Colon (tissue), 2 donors: ENCODE results near the gene NTN4.
"Not testable (repeated sequence)": the region's sequence is repeated elsewhere in the genome, so short reads cannot be mapped to it uniquely, and the experiment has no call there.

Source experiments
- FAIRE-seq: peaks from 2 replicates; lab custom pipeline; 2012; peaks lifted over from hg19 to GRCh38; lab: Jason Lieb, UNC
- donor health status: control.
- donor health status: control.

Gene NTN4

DNA sequence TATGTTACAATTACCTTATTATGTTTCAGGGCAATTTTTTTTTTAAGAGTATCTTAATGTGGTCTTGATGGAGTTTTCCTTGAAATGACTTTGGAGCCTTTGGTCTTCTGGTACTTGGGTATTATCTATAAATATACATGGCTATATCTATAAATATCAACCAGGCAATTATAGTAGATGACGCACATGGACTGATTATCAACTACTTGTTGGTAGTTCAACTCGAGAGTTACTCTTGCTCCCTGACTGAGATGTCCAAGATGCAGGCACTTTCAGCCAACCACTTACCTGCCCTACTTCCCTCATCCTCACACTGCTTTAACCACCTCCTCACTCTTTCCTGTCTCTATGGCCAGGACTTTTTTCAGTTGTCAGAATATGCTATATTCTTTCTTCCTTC is 85.4 kb downstream of the NTN4 start:
- FAIRE-seq, result no peak

GRCh38 chr12:95703986-95704385 is 86.6 kb downstream of the NTN4 start:
- no peak for FAIRE-seq

DNA sequence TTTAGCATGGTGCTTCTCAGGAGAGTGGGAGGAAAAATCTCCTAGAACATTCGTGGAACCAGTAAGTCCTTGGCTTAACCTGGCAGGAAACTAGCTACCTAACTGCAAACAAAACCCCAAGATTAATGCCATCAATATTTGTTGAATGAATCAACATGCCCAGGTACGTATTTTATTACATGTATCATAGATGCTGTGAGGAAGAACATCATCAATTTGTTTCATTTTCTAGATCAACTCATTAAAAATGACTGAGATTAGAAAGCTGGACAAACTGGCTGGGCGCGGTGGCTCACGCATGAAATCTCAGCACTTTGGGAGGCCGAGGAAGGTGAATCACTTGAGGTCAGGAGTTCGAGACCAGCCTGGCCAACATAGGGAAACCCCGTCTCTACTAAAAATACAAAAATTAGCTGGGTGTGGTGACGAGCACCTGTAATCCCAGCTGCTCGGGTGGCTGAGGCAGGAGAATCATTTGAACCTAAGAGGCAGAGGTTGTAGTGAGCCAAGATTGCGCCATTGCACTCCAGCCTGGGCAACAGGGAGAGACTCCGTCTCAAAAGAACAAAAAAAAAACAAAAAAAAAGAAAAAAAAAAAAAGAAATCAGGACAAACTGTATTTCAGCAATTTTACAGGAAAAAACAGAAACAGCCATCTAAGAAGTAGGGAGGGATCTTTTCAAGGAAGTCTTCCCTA is 88.7 kb downstream of the NTN4 start:
- no peak for FAIRE-seq

DNA sequence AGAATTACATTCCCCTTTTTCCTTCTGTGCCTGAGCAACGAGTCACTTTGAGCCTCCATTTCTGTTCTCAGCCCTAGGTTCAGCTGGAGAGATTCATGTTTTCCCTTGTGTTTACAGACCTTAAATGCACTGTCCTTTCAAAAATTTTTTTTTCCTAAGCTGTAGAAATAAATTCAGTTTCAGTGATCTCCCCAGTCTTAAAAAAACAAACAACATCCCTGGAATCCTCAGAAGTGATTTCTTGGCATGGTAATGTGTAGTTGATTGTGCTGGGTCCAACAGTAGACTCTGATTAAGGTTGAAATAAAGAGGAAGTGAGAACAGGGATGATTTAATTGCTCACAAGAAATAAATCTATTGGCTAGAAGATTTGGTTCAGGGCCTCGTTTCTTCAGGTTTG is 89.3 kb downstream of the NTN4 start:
- FAIRE-seq, result no peak

- no peak for FAIRE-seq
These were observed 90.2 kb downstream of the NTN4 start for GRCh38 chr12:95700316-95700785.

DNA sequence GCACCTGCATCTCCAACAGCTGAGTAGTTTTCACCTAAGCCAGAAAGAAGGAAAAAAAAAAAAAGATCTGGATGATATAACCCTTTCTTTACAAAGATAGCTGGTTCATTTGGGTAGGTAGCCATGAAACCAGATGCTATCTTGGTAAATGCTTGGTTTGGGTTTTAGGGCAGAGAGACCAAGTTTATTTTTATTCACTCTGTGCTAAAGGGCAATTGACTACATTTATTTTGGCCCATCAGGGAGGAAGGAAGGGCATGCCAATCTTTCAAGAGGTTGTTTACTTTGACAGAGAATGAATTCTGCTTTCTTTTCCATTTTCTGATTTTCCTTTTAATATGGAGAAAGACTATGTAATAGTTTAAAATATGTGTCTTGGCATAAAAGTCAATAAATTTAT is 91.0 kb downstream of the NTN4 start:
- FAIRE-seq, result no peak

- no peak for FAIRE-seq
These were observed 96.4 kb downstream of the NTN4 start for GRCh38 chr12:95694136-95694535.

DNA sequence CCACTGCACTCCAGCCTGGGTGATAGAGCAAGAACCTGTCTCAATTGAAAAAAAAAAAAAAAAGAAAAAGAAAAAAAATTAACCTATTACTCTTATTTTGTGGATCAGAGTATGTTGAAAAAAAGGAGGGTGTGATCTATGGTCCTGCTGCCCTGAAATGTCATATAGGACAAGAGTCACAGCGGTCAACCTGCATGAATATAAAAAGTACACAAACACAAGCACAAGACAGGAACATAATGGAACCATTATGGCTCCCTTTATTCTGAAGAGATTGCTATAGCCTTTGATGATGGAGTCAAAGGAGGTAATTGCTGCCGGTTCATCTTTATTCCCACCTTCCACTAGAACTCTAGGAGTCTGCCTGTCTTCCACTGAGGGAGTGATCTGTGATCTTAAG is 96.9 kb downstream of the NTN4 start:
- FAIRE-seq, result no peak

DNA sequence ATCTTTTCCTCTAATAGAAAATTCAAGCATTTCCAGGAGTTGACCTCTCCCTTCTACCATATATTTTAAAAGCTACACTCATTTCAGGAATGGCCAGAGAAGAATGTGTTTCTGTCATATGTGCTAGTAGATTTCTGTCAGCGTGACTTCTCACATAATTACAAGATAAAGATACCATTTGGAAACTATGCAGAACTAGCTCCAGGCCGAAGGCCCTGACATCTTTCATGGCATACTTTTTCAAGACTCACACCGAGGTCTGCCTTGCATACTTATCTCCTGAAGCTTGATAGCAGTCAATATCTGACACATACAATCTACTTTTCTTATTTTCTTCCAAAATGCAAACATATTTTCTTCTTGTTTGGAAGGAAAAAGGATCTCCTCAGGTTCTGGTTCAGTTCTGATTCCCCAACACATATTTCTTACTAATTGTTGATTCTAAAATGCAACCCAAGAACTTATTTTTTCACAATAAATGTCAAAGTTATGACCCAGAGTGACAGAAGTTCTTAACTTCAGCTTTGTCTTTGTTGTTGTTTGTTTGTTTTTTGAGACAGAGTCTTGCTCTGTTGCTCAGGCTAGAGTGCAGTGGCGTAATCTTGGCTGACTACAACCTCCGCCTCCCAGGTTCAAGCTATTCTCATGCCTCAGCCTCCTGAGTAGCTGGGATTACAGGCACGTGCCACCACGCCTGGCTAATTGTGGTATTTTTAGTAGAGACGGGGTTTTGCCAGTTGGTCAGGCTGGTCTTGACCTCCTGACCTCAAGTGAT is 99.5 kb downstream of the NTN4 start:
- no peak for FAIRE-seq

DNA sequence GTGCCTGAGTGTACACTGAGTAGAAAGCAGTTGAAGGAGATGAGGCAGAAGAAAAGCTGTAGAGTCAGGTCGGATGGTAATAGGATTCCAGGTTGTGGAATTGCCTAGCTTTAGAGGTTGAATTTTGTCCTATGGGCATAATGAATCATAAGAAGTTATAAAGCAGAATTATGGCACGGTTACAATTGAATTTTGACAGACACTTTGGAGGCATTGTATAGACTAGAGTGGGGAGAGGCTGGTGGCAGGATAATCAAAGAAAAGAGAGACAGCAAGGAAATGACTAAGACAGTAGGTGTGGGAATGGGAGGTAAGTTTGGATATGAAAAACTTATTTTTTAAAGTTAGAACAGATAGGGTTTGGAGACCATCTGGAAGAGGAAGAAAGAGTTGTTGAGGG is 102.6 kb downstream of the NTN4 start:
- FAIRE-seq, result no peak

GRCh38 chr12:95683418-95683817 is 107.1 kb downstream of the NTN4 start:
- no peak for FAIRE-seq

DNA sequence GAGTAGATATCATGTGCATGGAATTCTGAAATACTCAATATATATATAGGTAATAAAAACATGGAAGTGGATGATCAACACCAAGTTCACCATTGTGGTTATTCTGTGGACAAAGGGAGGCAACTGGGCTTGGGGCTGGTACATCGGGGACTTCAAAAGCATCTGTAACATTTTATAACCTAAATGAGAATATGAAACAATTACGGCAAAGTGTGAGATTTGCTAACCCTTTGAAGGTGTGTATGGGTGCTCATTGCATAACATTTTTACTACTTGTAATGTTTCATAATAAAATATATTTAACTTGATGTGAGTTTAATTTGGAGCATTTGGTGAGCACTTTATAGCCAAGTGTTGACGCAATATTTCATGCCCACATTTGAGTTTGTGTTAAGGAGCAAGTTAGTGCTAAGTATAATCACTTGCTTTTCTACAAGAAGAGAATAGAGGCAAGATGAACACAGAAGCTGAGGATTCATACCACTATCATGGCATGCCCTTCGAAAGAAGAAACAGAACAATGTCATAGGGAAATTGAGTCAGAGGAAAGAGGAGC is 109.3 kb downstream of the NTN4 start:
- peak; percentile 82 for FAIRE-seq

DNA sequence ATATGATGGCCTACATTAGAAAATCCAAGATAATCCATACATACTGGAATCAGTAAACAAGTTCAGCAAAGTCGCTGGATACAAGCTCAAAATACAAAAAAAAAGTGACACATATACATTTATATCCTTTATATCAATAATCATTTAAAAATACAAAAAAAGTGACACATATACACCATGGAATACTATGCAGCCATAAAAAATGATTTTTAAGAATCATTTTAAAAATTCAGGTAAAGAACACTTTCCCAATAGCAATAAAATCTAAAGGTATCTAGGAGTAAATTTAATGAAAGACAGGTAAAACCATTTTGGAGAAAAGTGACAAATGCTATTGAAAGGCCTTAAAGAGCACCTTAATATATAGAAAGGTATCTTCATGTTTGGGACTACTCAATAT is 111.9 kb downstream of the NTN4 start:
- FAIRE-seq, result no peak

DNA sequence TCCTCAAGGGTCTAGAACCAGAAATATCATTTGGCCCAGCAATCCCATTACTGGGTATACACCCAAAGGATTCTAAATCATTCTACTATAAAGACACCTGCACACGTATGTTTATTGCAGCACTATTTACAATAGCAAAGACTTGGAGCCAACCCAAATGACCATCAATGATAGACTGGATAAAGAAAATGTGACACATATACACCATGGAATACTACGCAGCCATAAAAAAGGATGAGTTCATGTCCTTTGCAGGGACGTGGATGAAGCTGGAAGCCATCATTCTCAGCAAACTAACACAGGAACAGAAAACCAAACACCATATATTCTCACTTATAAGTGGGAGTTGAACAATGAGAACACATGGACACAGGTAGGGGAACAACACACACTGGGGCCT is 112.8 kb downstream of the NTN4 start:
- not testable (repeated sequence) for FAIRE-seq

GRCh38 chr12:95674631-95675030 is 115.9 kb downstream of the NTN4 start:
- no peak for FAIRE-seq

DNA sequence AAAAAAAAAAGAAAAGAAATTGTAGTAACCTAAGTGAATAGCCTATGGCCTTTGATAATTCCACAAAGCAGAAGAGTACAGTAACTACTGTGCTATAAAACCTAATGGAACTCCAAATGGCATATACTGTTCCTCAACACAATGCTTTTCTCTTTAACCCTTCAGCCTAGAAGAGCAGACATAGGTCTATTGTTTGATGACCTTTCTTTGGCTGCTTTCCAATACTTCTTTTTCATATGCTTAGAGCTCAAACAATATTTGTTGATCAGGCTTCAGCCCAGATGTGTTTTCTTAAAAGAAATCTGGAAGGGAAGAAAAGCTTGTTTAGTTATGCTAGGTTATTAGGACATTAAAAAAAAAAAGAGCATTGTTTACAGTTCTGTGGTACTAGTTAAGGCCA is 116.4 kb downstream of the NTN4 start:
- no peak for FAIRE-seq

- no peak for FAIRE-seq
These were observed 117.0 kb downstream of the NTN4 start for GRCh38 chr12:95673576-95673975.

GRCh38 chr12:95672166-95672565 is 118.4 kb downstream of the NTN4 start:
- FAIRE-seq, result no peak

DNA sequence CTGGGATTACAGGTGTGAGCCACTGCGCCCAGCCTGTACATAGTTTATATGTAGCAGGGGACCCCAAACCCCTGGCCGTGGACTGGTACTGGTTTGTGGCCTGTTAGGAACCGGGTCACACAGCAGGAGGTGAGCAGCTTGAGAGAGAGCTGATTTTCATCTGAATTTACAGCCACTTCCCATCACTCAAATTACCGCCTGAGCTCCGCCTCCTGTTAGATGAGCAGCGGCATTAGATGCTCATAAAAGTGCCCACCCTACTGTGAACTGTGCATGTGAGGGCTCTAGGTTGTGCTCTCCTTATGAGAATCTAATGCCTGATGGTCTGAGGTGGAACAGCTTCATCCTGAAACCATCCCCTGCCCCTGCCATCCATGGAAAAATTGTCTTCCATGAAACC is 119.3 kb downstream of the NTN4 start:
- FAIRE-seq, result no peak

- no peak for FAIRE-seq
These were observed 127.0 kb downstream of the NTN4 start for GRCh38 chr12:95663525-95663924.

- FAIRE-seq, result no peak
These were observed 129.2 kb downstream of the NTN4 start for GRCh38 chr12:95661360-95661759.

DNA sequence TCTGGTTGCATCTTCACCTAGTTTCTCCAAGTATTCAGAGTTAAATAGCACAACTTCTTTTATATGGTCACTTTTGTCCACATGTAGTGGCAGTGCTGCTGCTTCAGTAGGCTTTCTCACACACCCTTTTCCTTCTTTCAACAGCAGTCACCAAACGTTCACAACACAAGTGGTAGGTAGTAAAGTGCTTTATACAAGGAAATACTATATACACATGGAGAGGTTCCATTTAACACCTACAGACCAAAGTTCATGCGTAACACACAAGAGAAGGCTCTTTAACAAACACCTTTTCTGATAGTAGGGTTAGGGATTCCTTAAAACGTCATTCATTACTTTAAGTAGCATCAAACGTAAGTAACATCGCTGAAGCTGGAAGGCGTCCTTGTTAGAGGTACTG is 132.2 kb downstream of the NTN4 start:
- FAIRE-seq, result peak; percentile 41

DNA sequence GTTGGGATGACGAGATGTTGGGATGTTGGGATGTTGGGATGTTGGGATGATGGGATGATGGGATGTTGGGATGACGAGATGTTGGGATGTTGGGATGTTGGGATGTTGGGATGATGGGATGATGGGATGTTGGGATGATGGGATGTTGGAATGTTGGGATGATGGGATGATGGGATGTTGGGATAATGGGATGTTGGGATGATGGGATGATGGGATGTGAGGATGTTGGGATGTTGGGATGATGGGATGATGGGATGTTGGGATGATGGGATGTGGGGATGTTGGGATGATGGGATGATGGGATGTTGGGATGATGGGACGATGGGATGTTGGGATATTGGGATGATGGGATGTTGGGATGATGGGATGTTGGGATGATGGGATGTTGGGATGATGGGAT is 135.9 kb downstream of the NTN4 start:
- FAIRE-seq, result not testable (repeated sequence)
